DND-41 (cell line): ENCODE data around the gene ILDR2.
A peak's percentile ranks its signal among the peaks of the same experiment; 100 is the strongest.

ENCODE experiments used
- ATAC-seq: fragments of 200-7000 bp; cut with Tn5 transposase; 3 replicates; pipeline ENCODE4 v1.9.1; 2021; ENCODE audit warnings: low read depth; ENCODE audit not compliant: insufficient read depth
- DNase-seq: peaks from one replicate; pipeline ENCODE4 v3.0.0-alpha.2; 2020
- H2AFZ ChIP-seq: 2 replicates; pipeline ENCODE4 v1.6.0; 2012; ENCODE audit warnings: low read depth, low read length
- H3K27ac ChIP-seq: 2 replicates; pipeline ENCODE4 v1.5.1; 2012; ENCODE audit warnings: low read length, inconsistent platforms
- H3K27me3 ChIP-seq: fragments of 200-600 bp; sonication (generic); 2 replicates; pipeline ENCODE4 v1.6.0; 2012; ENCODE audit warnings: low read length, mild to moderate bottlenecking, inconsistent platforms; ENCODE audit not compliant: insufficient read depth, poor library complexity
- H3K36me3 ChIP-seq: 2 replicates; pipeline ENCODE4 v1.5.1; 2012; ENCODE audit warnings: low read length, inconsistent platforms; ENCODE audit not compliant: insufficient read depth
- H3K4me1 ChIP-seq: 2 replicates; pipeline ENCODE4 v1.5.1; 2012; ENCODE audit warnings: mild to moderate bottlenecking, low read length; ENCODE audit not compliant: insufficient read depth
- H3K4me2 ChIP-seq: 2 replicates; pipeline ENCODE4 v1.6.0; 2012; ENCODE audit warnings: mild to moderate bottlenecking, moderate library complexity, low read length, inconsistent platforms; ENCODE audit not compliant: insufficient read depth
- H3K4me3 ChIP-seq, 2 experiments: fragments of 200-600 bp in 1 of 2; shearing (Covaris generic) in 1 of 2; 2 replicates each; pipeline ENCODE4 v1.5.1; 2012 to 2016; ENCODE audit warnings: inconsistent platforms in 2 of 2, low read length in 2 of 2, mild to moderate bottlenecking in 2 of 2, low read depth in 1 of 2, moderate library complexity in 1 of 2
- H3K79me2 ChIP-seq: 2 replicates; pipeline ENCODE4 v1.6.0; 2012; ENCODE audit warnings: low read length, inconsistent platforms; ENCODE audit not compliant: insufficient read depth
- H3K9ac ChIP-seq: 2 replicates; pipeline ENCODE4 v1.6.0; 2012; ENCODE audit warnings: low read depth, mild to moderate bottlenecking, inconsistent platforms, low read length, moderate library complexity
- H3K9me3 ChIP-seq: 2 replicates; pipeline ENCODE4 v1.5.1; 2012; ENCODE audit warnings: low read length, moderate library complexity, mild to moderate bottlenecking, inconsistent platforms; ENCODE audit not compliant: insufficient read depth, severe bottlenecking
- H4K20me1 ChIP-seq: 2 replicates; pipeline ENCODE4 v1.6.0; 2012; ENCODE audit warnings: low read length; ENCODE audit not compliant: insufficient read depth
- CTCF ChIP-seq: IDR thresholded peaks from 2 replicates; pipeline ENCODE4 v1.5.1; 2012; ENCODE audit warnings: borderline replicate concordance, low read length, moderate library complexity, mild to moderate bottlenecking; ENCODE audit not compliant: poor library complexity, severe bottlenecking; ENCODE audit errors: extremely low read depth
- EZH2 ChIP-seq: IDR thresholded peaks from 3 replicates; pipeline ENCODE4 v1.6.1; 2012; ENCODE audit warnings: borderline replicate concordance, low read depth, mild to moderate bottlenecking, moderate library complexity, low read length, inconsistent platforms; ENCODE audit not compliant: severe bottlenecking

The ILDR2 gene

GRCh38 chr1:166870584-166870983 is 104.8 kb downstream of the ILDR2 start:
- DNase-seq (no peak), ATAC-seq (no peak)
- Histone ChIP-seq H2AFZ (no peak overlapping the region), H3K9ac (no peak overlapping the region), H3K36me3 (peaks cover 49% of the 10 kb centered on the region), H3K79me2 (peaks cover 90% of the 10 kb centered on the region), H3K27me3 (no peaks in the 10 kb centered on the region), H3K4me2 (peak overlapping the region; percentile 3; the same call in 1 of the 2 replicates), H3K4me3 (no peak overlapping the region), H3K9me3 (no peaks in the 10 kb centered on the region), H4K20me1 (peaks cover 43% of the 10 kb centered on the region; the same call in 1 of the 2 replicates), H3K27ac (no peak overlapping the region), H3K4me1 (peaks cover 26% of the 10 kb centered on the region)
- no peak for TF ChIP-seq CTCF
- TF ChIP-seq EZH2: no peak

GRCh38 chr1:166869318-166870099 is 105.8 kb downstream of the ILDR2 start:
- H3K9me3 ChIP-seq: no peaks in the 10 kb centered on the region
- peaks cover 87% of the 10 kb centered on the region for H3K79me2 ChIP-seq
- H3K4me2 ChIP-seq: no peak overlapping the region
- DNase-seq (no peak), ATAC-seq (no peak)
- peaks cover 16% of the 10 kb centered on the region for H3K4me1 ChIP-seq
- TF ChIP-seq EZH2 (no peak), CTCF (no peak)
- peaks cover 45% of the 10 kb centered on the region; the same call in 1 of the 2 replicates for H4K20me1 ChIP-seq
- no peak overlapping the region for H2AFZ ChIP-seq
- H3K27me3 ChIP-seq: no peaks in the 10 kb centered on the region
- no peak overlapping the region for H3K27ac ChIP-seq
- no peak overlapping the region for H3K4me3 ChIP-seq
- H3K36me3 ChIP-seq: peaks cover 56% of the 10 kb centered on the region
- H3K9ac ChIP-seq: no peak overlapping the region

- Histone ChIP-seq H3K27ac (no peak overlapping the region), H4K20me1 (peaks cover 47% of the 10 kb centered on the region; the same call in 1 of the 2 replicates), H3K79me2 (peaks cover 82% of the 10 kb centered on the region), H3K27me3 (no peaks in the 10 kb centered on the region), H3K36me3 (peaks cover 63% of the 10 kb centered on the region), H3K4me3 (no peak overlapping the region), H3K4me2 (no peak overlapping the region), H3K9ac (no peak overlapping the region), H2AFZ (no peak overlapping the region), H3K4me1 (peaks cover 8% of the 10 kb centered on the region; the same call in 1 of the 2 replicates), H3K9me3 (no peaks in the 10 kb centered on the region)
- TF ChIP-seq EZH2 (no peak), CTCF (no peak)
- DNase-seq: no peak
- ATAC-seq: no peak
Observed at GRCh38 chr1:166868639-166869038, 106.7 kb downstream of the ILDR2 start.
